Measurements from ENCODE around the gene DPF3. TPM values are rescaled to one million over a fixed set of nuclear protein-coding genes. Genes with fewer than 3 reads are reported as not detected.

The DPF3 gene
- total RNA-seq, 1 experiment from 2014 or later: not detected

DNA sequence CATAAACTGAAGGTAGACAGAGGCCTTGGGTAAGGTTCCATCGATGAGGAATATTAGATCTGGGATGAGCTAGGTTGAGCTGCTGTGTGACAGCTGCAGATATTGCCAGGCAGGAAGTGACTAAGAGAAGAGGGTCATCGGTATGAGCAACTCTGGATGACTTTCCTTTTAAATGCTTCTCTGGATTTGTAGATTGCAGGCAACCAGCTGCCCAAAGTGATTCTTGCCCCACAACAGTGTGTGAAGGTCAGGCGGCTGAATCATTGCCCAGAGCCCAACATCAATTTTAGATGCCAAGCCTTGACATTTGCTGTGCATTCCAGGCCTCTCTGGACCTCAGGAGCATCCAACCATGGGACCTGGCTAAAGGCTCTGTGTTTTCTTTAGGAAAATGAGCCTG, 255.9 kb downstream of the DPF3 start:
- intact Hi-C loops (cut with micrococcal nuclease; ENCODE audit: unreplicated experiment): no loop called here
- ChIA-PET CTCF (no interaction called here), POLR2A (no interaction called here)
- H3K27ac ChIP-seq (ENCODE audit: low read length): no peak overlapping the region
- DNase-seq (ENCODE audit: low read depth, low spot score): no peak
- no peaks in the 10 kb centered on the region for H3K9me3 ChIP-seq (ENCODE audit: control insufficient read depth, insufficient read depth, low read depth, low read length)
- H3K27me3 ChIP-seq (ENCODE audit: control insufficient read depth, insufficient read depth, low read length): no peaks in the 10 kb centered on the region; the same call in 1 of the 2 replicates
- TF ChIP-seq, protein P1, sequence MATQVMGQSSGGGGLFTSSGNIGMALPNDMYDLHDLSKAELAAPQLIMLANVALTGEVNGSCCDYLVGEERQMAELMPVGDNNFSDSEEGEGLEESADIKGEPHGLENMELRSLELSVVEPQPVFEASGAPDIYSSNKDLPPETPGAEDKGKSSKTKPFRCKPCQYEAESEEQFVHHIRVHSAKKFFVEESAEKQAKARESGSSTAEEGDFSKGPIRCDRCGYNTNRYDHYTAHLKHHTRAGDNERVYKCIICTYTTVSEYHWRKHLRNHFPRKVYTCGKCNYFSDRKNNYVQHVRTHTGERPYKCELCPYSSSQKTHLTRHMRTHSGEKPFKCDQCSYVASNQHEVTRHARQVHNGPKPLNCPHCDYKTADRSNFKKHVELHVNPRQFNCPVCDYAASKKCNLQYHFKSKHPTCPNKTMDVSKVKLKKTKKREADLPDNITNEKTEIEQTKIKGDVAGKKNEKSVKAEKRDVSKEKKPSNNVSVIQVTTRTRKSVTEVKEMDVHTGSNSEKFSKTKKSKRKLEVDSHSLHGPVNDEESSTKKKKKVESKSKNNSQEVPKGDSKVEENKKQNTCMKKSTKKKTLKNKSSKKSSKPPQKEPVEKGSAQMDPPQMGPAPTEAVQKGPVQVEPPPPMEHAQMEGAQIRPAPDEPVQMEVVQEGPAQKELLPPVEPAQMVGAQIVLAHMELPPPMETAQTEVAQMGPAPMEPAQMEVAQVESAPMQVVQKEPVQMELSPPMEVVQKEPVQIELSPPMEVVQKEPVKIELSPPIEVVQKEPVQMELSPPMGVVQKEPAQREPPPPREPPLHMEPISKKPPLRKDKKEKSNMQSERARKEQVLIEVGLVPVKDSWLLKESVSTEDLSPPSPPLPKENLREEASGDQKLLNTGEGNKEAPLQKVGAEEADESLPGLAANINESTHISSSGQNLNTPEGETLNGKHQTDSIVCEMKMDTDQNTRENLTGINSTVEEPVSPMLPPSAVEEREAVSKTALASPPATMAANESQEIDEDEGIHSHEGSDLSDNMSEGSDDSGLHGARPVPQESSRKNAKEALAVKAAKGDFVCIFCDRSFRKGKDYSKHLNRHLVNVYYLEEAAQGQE (IDR thresholded peaks at IDR 0.05; ENCODE audit: insufficient read depth in 1 of 2, low read depth in 2 of 2, low read length in 1 of 2): no peak
- TF ChIP-seq, protein P2, sequence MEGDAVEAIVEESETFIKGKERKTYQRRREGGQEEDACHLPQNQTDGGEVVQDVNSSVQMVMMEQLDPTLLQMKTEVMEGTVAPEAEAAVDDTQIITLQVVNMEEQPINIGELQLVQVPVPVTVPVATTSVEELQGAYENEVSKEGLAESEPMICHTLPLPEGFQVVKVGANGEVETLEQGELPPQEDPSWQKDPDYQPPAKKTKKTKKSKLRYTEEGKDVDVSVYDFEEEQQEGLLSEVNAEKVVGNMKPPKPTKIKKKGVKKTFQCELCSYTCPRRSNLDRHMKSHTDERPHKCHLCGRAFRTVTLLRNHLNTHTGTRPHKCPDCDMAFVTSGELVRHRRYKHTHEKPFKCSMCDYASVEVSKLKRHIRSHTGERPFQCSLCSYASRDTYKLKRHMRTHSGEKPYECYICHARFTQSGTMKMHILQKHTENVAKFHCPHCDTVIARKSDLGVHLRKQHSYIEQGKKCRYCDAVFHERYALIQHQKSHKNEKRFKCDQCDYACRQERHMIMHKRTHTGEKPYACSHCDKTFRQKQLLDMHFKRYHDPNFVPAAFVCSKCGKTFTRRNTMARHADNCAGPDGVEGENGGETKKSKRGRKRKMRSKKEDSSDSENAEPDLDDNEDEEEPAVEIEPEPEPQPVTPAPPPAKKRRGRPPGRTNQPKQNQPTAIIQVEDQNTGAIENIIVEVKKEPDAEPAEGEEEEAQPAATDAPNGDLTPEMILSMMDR (IDR thresholded peaks at IDR 0.05): no peak
- TF ChIP-seq SIN3A (IDR thresholded peaks at IDR 0.05; ENCODE audit: borderline replicate concordance, insufficient read depth, low read depth, low read length): no peak
- TF ChIP-seq POLR2AphosphoS5 (IDR thresholded peaks at IDR 0.05; ENCODE audit: low read depth, low read length): no peak
- no peak for TF ChIP-seq TCF7L2 (IDR thresholded peaks at IDR 0.05; ENCODE audit: low read depth, low read length)
- H3K4me3 ChIP-seq (ENCODE audit: low read depth in 2 of 2, low read length in 2 of 2): no peak overlapping the region
- in situ Hi-C loops (cut with HindIII; ENCODE audit: low pct_unique_long_range_greater_than_20kb, low sequenced_read_pairs): no loop called here
- no peak for ATAC-seq
- H3K36me3 ChIP-seq (ENCODE audit: control insufficient read depth, insufficient read depth, low read length): no peaks in the 10 kb centered on the region
- no TSS peak for BruUV-seq (replicated peaks)
- H3K4me1 ChIP-seq (ENCODE audit: control insufficient read depth, insufficient read depth, low read length): no peaks in the 10 kb centered on the region

DNA sequence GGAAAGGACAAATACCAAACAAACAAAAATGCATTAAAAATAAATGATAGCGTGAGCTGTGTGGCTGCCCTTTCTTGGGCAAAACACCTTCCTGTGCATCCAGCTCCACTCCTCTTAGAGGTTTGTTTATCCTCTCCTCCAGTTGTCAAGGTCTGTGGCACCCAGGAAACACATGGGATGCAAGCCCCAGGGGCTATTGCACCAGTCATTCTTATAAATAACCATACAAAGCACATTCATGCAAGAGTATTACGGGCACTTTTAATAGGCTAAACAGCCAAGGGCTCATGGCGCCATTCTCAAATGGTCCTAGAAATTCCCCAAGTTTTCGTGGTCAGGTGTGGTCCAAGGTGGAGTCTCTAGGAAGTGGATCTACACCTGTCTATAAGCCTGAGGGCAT, 257.0 kb downstream of the DPF3 start:
- Histone ChIP-seq H3K36me3 (ENCODE audit: control insufficient read depth, insufficient read depth, low read length) (no peaks in the 10 kb centered on the region), H3K4me1 (ENCODE audit: control insufficient read depth, insufficient read depth, low read length) (no peaks in the 10 kb centered on the region), H3K27me3 (ENCODE audit: control insufficient read depth, insufficient read depth, low read length) (no peaks in the 10 kb centered on the region; the same call in 1 of the 2 replicates), H3K9me3 (ENCODE audit: control insufficient read depth, insufficient read depth, low read depth, low read length) (no peaks in the 10 kb centered on the region), H3K27ac (ENCODE audit: low read length) (no peak overlapping the region), H3K4me3 (ENCODE audit: low read depth in 2 of 2, low read length in 2 of 2) (no peak overlapping the region)
- in situ Hi-C loops (cut with HindIII; ENCODE audit: low pct_unique_long_range_greater_than_20kb, low sequenced_read_pairs) (no loop called here), intact Hi-C loops (cut with micrococcal nuclease; ENCODE audit: unreplicated experiment) (no loop called here)
- no peak for ATAC-seq
- ChIA-PET POLR2A (no interaction called here), CTCF (no interaction called here)
- TF ChIP-seq TCF7L2 (IDR thresholded peaks at IDR 0.05; ENCODE audit: low read depth, low read length) (no peak), POLR2AphosphoS5 (IDR thresholded peaks at IDR 0.05; ENCODE audit: low read depth, low read length) (no peak), SIN3A (IDR thresholded peaks at IDR 0.05; ENCODE audit: borderline replicate concordance, insufficient read depth, low read depth, low read length) (no peak)
- TF ChIP-seq, protein P1 (IDR thresholded peaks at IDR 0.05; ENCODE audit: insufficient read depth in 1 of 2, low read depth in 2 of 2, low read length in 1 of 2): no peak
- TF ChIP-seq, protein P2 (IDR thresholded peaks at IDR 0.05): no peak
- no TSS peak for BruUV-seq (replicated peaks)
- DNase-seq (ENCODE audit: low read depth, low spot score): no peak
